IMR-90 (cell line): ENCODE results near the gene MAP1LC3A. TPM values are rescaled to one million over a fixed set of nuclear protein-coding genes. Genes with fewer than 3 reads are reported as not detected.

Experiments
- ATAC-seq: fragments of 200-7000 bp; cut with Tn5 transposase; 2 replicates; pipeline ENCODE4 v1.9.1; 2020; ENCODE audit warnings: low read depth, mild to moderate bottlenecking, moderate library complexity
- BruUV-seq: library from RNA; stranded (reverse); fragments of 400-500 nt; replicated peaks from 2 replicates; lab custom pipeline; 2021; lab: Mats Ljungman, UMichigan
- CTCF ChIA-PET: fragments of 300-600 bp; formaldehyde crosslinking; extraction: SDS; loops from one replicate; lab custom pipeline; 2021; ENCODE audit warnings: antibody characterized with exemption; lab: Yijun Ruan, JAX
- POLR2A ChIA-PET: fragments of 300-600 bp; sonication (Branson Sonifier 250); formaldehyde crosslinking; loops from one replicate; lab custom pipeline; 2022; ENCODE audit warnings: antibody characterized with exemption; ENCODE audit not compliant: unreplicated experiment; lab: Charles Lee
- DNase-seq: peaks from one replicate; pipeline ENCODE4 v3.0.0; 2013
- H2AFZ ChIP-seq: replicated peaks from 2 replicates; pipeline ENCODE3; 2013; ENCODE audit warnings: low read length, mild to moderate bottlenecking; ENCODE audit not compliant: poor library complexity
- H2AK5ac ChIP-seq: 2 replicates; pipeline ENCODE4 v1.6.1; 2013; ENCODE audit warnings: low read depth, low read length, inconsistent platforms
- H2AK9ac ChIP-seq: replicated peaks from 2 replicates; pipeline ENCODE3; 2013; ENCODE audit warnings: mild to moderate bottlenecking, low read depth, low read length, moderate library complexity; ENCODE audit not compliant: poor library complexity
- H2BK120ac ChIP-seq: 2 replicates; pipeline ENCODE4 v1.6.1; 2013; ENCODE audit warnings: low read depth, low read length, inconsistent platforms
- H2BK15ac ChIP-seq: 3 replicates; pipeline ENCODE4 v1.6.1; 2013; ENCODE audit warnings: low read depth, low read length, inconsistent platforms
- H2BK20ac ChIP-seq: 2 replicates; pipeline ENCODE4 v1.6.1; 2013; ENCODE audit warnings: low read depth, mild to moderate bottlenecking, inconsistent platforms, low read length, moderate library complexity
- H2BK5ac ChIP-seq: 2 replicates; pipeline ENCODE4 v1.6.1; 2013; ENCODE audit warnings: mild to moderate bottlenecking, low read depth, low read length, inconsistent platforms; ENCODE audit not compliant: poor library complexity, severe bottlenecking
- H3K14ac ChIP-seq: replicated peaks from 2 replicates; pipeline ENCODE4 v1.6.1; 2013; ENCODE audit warnings: low read depth, low read length, inconsistent platforms
- H3K18ac ChIP-seq: 2 replicates; pipeline ENCODE4 v1.6.1; 2013; ENCODE audit warnings: low read depth, low read length, control low read depth
- H3K23ac ChIP-seq: 2 replicates; pipeline ENCODE4 v1.6.1; 2013; ENCODE audit warnings: low read depth, low read length, inconsistent platforms
- H3K27ac ChIP-seq: 2 replicates; pipeline ENCODE4 v1.5.1; 2013; ENCODE audit warnings: mild to moderate bottlenecking, control low read depth, low read length; ENCODE audit not compliant: insufficient read depth
- H3K27me3 ChIP-seq: 2 replicates; pipeline ENCODE4 v1.6.1; 2013; ENCODE audit warnings: low read length; ENCODE audit not compliant: control insufficient read depth, insufficient read depth
- H3K36me3 ChIP-seq: 2 replicates; pipeline ENCODE4 v1.6.1; 2013; ENCODE audit warnings: low read length, mixed read lengths; ENCODE audit not compliant: control insufficient read depth, insufficient read depth
- H3K4ac ChIP-seq: 2 replicates; pipeline ENCODE4 v1.6.1; 2013; ENCODE audit warnings: low read depth, low read length, inconsistent platforms
- H3K4me1 ChIP-seq: 2 replicates; pipeline ENCODE4 v1.6.1; 2013; ENCODE audit warnings: low read length, mixed read lengths; ENCODE audit not compliant: control insufficient read depth, insufficient read depth
- H3K4me2 ChIP-seq: 2 replicates; pipeline ENCODE4 v1.6.1; 2013; ENCODE audit warnings: low read depth, mild to moderate bottlenecking, control low read depth, low read length, moderate library complexity
- H3K4me3 ChIP-seq: 2 replicates; pipeline ENCODE4 v1.5.1; 2013; ENCODE audit warnings: low read depth, mild to moderate bottlenecking, control low read depth, low read length, moderate library complexity; ENCODE audit not compliant: insufficient read depth
- H3K56ac ChIP-seq: 2 replicates; pipeline ENCODE4 v1.6.1; 2013; ENCODE audit warnings: low read length, inconsistent platforms; ENCODE audit not compliant: insufficient read depth; ENCODE audit errors: extremely low read depth
- H3K79me1 ChIP-seq, 2 experiments: 2 replicates each; pipeline ENCODE4 v1.6.1; 2013; ENCODE audit warnings: low read length in 2 of 2, inconsistent platforms in 1 of 2, low read depth in 1 of 2
- H3K9ac ChIP-seq: 2 replicates; pipeline ENCODE4 v1.6.1; 2013; ENCODE audit warnings: low read depth, low read length, control low read depth
- H3K9me1 ChIP-seq: 2 replicates; pipeline ENCODE4 v1.6.1; 2013; ENCODE audit warnings: low read length, inconsistent platforms; ENCODE audit not compliant: insufficient read depth
- H3K9me3 ChIP-seq: 2 replicates; pipeline ENCODE4 v1.6.1; 2013; ENCODE audit warnings: low read length; ENCODE audit not compliant: control insufficient read depth, insufficient read depth
- H4K20me1 ChIP-seq: 2 replicates; pipeline ENCODE4 v1.6.1; 2013; ENCODE audit warnings: low read length, inconsistent platforms; ENCODE audit not compliant: insufficient read depth
- H4K5ac ChIP-seq: 2 replicates; pipeline ENCODE4 v1.6.1; 2013; ENCODE audit warnings: mild to moderate bottlenecking, low read depth, low read length, control low read depth
- H4K8ac ChIP-seq, 2 experiments: 2 replicates each; pipeline ENCODE4 v1.6.1; 2013; ENCODE audit warnings: low read depth in 2 of 2, low read length in 2 of 2, control low read depth in 1 of 2, inconsistent platforms in 1 of 2
- H4K91ac ChIP-seq: 2 replicates; pipeline ENCODE4 v1.6.1; 2013; ENCODE audit warnings: low read depth, low read length, inconsistent platforms; ENCODE audit not compliant: insufficient read depth
- BHLHE40 ChIP-seq: fragments of 150-350 bp; IDR thresholded peaks from 2 replicates; pipeline ENCODE4 v1.6.1; 2016; ENCODE audit warnings: mild to moderate bottlenecking, low read depth, low read length
- CEBPB ChIP-seq: IDR thresholded peaks from 2 replicates; pipeline ENCODE4 v1.6.1; 2012; ENCODE audit warnings: low read depth, low read length, improper control_type of control experiment
- CHD1 ChIP-seq: IDR thresholded peaks from 2 replicates; pipeline ENCODE4 v1.6.1; 2012; ENCODE audit warnings: low read depth, low read length, improper control_type of control experiment
- CTCF ChIP-seq: conservative IDR thresholded peaks from 2 replicates; pipeline ENCODE4 v1.5.1; 2012; ENCODE audit warnings: mild to moderate bottlenecking, low read depth, low read length, improper control_type of control experiment
- FOS ChIP-seq: fragments of 150-350 bp; IDR thresholded peaks from 2 replicates; pipeline ENCODE4 v1.6.1; 2016; ENCODE audit warnings: low read depth, low read length
- MAFK ChIP-seq: IDR thresholded peaks from 2 replicates; pipeline ENCODE4 v1.6.1; 2012; ENCODE audit warnings: low read depth, low read length, improper control_type of control experiment
- MAZ ChIP-seq: IDR thresholded peaks from 2 replicates; pipeline ENCODE4 v1.6.1; 2012; ENCODE audit warnings: low read depth, mild to moderate bottlenecking, low read length, improper control_type of control experiment, moderate library complexity, borderline replicate concordance
- MXI1 ChIP-seq: IDR thresholded peaks from 2 replicates; pipeline ENCODE4 v1.6.1; 2012; ENCODE audit warnings: low read depth, mild to moderate bottlenecking, low read length, moderate library complexity, borderline replicate concordance
- POLR2A ChIP-seq: IDR thresholded peaks from 2 replicates; pipeline ENCODE4 v1.6.1; 2012; ENCODE audit warnings: mild to moderate bottlenecking, low read depth, low read length
- RAD21 ChIP-seq: IDR thresholded peaks from 2 replicates; pipeline ENCODE4 v1.6.1; 2012; ENCODE audit warnings: low read length, improper control_type of control experiment
- RCOR1 ChIP-seq: IDR thresholded peaks from 2 replicates; pipeline ENCODE4 v1.6.1; 2012; ENCODE audit warnings: mild to moderate bottlenecking, low read length, improper control_type of control experiment; ENCODE audit not compliant: insufficient replicate concordance
- RFX5 ChIP-seq: IDR thresholded peaks from 2 replicates; pipeline ENCODE4 v1.8.0; 2012; ENCODE audit warnings: low read depth, mild to moderate bottlenecking, low read length, moderate library complexity
- SMC3 ChIP-seq: fragments of 150-350 bp; IDR thresholded peaks from 2 replicates; pipeline ENCODE4 v1.6.1; 2016; ENCODE audit warnings: low read depth, mild to moderate bottlenecking, antibody characterized with exemption, low read length, moderate library complexity
- WGBS, 2 experiments: methylation state at CpG; one replicate each; pipeline versions ENCODE4 v1.1.5 to v1.1.7; 2013; ENCODE audit warnings: missing lambda C conversion rate in 2 of 2; ENCODE audit not compliant: insufficient read length in 1 of 2; ENCODE audit errors: extremely low coverage in 2 of 2; 5-methylcytosine and 5-hydroxymethylcytosine counted together
- dilution Hi-C: fragments of 300-500 bp; cut with HindIII; formaldehyde crosslinking; loops from one replicate; pipeline ENCODE4 v1.14.3; 2018; ENCODE audit warnings: low sequenced_read_pairs; ENCODE audit not compliant: unreplicated experiment
- in situ Hi-C: fragments of 300-500 bp; cut with MboI; formaldehyde crosslinking; loops from 3 replicates; pipeline ENCODE4 v1.14.3; 2019; ENCODE audit warnings: low sequenced_read_pairs, inconsistent platforms, mixed read lengths
- intact Hi-C: fragments of 100-400 bp; cut with micrococcal nuclease; formaldehyde crosslinking; loops from 2 replicates; pipeline ENCODE4 v1.10.0; 2022
- polyA plus RNA-seq, 3 experiments: library from polyadenylated mRNA; depleted of rRNA; stranded (reverse); fragments of >200 nt; gene quantifications; 2 replicates each; pipeline ENCODE4 v1.2.3, GENCODE V29; 2012; ENCODE audit warnings: low replicate concordance in 1 of 3
- total RNA-seq: library from RNA; depleted of rRNA; stranded (reverse); fragments of >200 nt; gene quantifications from 2 replicates; pipeline ENCODE4 v1.2.3, GENCODE V29; 2012
- TF ChIP-seq, protein P1 (sequence below): fragments of 150-350 bp; IDR thresholded peaks from 2 replicates; pipeline ENCODE4 v1.6.1; 2016; ENCODE audit warnings: low read depth, mild to moderate bottlenecking, low read length, moderate library complexity, borderline replicate concordance
- TF ChIP-seq, protein P2 (sequence below): fragments of 150-350 bp; IDR thresholded peaks from 2 replicates; pipeline ENCODE4 v1.6.1; 2017; ENCODE audit warnings: mild to moderate bottlenecking, antibody characterized with exemption, low read length, low read depth

MAP1LC3A gene
- total and polyA plus RNA-seq, 2 of the 4 experiments (the other 2 are of a cell fraction), result 10.0 to 39.7 TPM

DNA sequence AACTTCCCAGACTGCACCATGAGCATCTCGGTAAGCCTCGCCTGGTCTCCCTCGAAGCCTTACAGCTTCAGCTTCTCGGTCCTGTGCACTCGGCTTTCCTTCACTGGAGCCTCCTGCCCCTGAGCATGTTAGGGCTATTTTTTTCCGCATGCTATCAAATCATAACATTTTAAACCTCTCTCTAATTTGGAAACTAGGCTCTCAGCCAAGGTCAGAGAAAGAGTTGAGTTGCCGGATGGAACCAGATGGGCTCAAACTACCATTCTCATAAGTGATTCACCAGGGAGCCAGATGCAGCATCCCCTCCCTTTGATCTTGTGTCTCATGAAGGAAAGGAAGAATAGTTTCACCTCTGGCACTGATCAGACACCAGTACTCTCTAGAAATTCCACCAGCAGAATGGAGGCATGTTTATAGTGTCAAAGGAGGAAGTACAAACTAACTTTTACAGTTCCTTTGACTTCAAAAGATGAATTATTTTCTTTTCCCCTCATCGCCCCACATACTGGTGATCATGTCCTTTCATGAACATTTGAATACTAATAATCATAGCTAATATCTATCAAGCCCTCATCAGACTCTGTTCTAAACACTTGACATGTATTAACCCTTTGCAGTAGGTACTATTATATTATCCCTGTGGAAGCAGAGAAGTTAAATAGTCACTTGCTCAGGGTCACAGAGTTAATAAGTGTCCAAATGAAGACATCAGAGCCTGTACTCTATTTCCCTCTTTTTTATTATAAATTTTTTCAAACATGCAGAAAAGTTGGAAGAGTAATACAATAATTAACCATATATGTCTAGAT lies 46.7 kb downstream of the MAP1LC3A start:
- Histone ChIP-seq H2AK9ac (peak overlapping the region; percentile 11), H2BK120ac (no peak overlapping the region), H3K27ac (no peak overlapping the region), H2BK5ac (no peak overlapping the region), H2AK5ac (no peak overlapping the region), H4K20me1 (no peaks in the 10 kb centered on the region), H4K8ac (no peak overlapping the region), H3K56ac (no peak overlapping the region), H4K5ac (no peak overlapping the region), H3K36me3 (no peaks in the 10 kb centered on the region), H2BK15ac (no peak overlapping the region), H2AFZ (no peak overlapping the region), H3K9me1 (no peaks in the 10 kb centered on the region), H3K79me1 (no peaks in the 10 kb centered on the region; a peak in 1 of 4 replicates), H3K23ac (no peak overlapping the region), H3K4me3 (no peak overlapping the region), H3K9ac (no peak overlapping the region), H2BK20ac (no peak overlapping the region), H4K91ac (no peak overlapping the region), H3K14ac (no peak overlapping the region), H3K27me3 (no peaks in the 10 kb centered on the region), H3K4me2 (no peak overlapping the region), H3K4ac (no peak overlapping the region), H3K18ac (no peak overlapping the region), H3K4me1 (peaks cover 3% of the 10 kb centered on the region; the same call in 1 of the 2 replicates), H3K9me3 (no peaks in the 10 kb centered on the region)
- DNase-seq (peak; percentile 83), ATAC-seq (peak; percentile 72)
- dilution Hi-C loops, result no loop called here
- ChIA-PET POLR2A (no interaction called here), CTCF (no interaction called here)
- in situ Hi-C loops, result no loop called here
- BruUV-seq, result no TSS peak
- intact Hi-C loops, result no loop called here
- no CpG with 5 or more reads among the region's 8 CpGs for WGBS, 2 experiments
- TF ChIP-seq FOS (no peak), RAD21 (no peak), CHD1 (no peak), MAZ (no peak), SMC3 (no peak), RCOR1 (no peak), CEBPB (no peak), POLR2A (no peak), CTCF (no peak), RFX5 (no peak), BHLHE40 (no peak), MXI1 (no peak), MAFK (no peak)
- TF ChIP-seq, protein P1, sequence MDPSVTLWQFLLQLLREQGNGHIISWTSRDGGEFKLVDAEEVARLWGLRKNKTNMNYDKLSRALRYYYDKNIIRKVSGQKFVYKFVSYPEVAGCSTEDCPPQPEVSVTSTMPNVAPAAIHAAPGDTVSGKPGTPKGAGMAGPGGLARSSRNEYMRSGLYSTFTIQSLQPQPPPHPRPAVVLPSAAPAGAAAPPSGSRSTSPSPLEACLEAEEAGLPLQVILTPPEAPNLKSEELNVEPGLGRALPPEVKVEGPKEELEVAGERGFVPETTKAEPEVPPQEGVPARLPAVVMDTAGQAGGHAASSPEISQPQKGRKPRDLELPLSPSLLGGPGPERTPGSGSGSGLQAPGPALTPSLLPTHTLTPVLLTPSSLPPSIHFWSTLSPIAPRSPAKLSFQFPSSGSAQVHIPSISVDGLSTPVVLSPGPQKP, result no peak
- TF ChIP-seq, protein P2, sequence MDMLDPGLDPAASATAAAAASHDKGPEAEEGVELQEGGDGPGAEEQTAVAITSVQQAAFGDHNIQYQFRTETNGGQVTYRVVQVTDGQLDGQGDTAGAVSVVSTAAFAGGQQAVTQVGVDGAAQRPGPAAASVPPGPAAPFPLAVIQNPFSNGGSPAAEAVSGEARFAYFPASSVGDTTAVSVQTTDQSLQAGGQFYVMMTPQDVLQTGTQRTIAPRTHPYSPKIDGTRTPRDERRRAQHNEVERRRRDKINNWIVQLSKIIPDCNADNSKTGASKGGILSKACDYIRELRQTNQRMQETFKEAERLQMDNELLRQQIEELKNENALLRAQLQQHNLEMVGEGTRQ, result no peak
